Keratinocyte (primary cell): ENCODE results near the gene NUP205. TPM values are rescaled to one million over a fixed set of nuclear protein-coding genes. Genes with fewer than 3 reads are reported as not detected.

Experiments used
- DNase-seq: peaks from one replicate; pipeline ENCODE4 v3.0.0-alpha.2; 2011; ENCODE audit warnings: low read depth, missing footprints, low spot score
- FAIRE-seq: peaks from 2 replicates; lab custom pipeline; 2011; peaks lifted over from hg19 to GRCh38; lab: Jason Lieb, UNC
- H2AFZ ChIP-seq: 2 replicates; pipeline ENCODE4 v1.6.0; 2012; ENCODE audit warnings: low read length, control low read depth, inconsistent platforms; ENCODE audit not compliant: control insufficient read depth
- H3K27ac ChIP-seq: 2 replicates; pipeline ENCODE4 v1.5.1; 2011; ENCODE audit warnings: low read length; ENCODE audit not compliant: control insufficient read depth, insufficient read depth
- H3K27me3 ChIP-seq: 3 replicates; pipeline ENCODE4 v1.6.0; 2011; ENCODE audit warnings: low read length; ENCODE audit not compliant: control insufficient read depth, insufficient read depth; ENCODE audit errors: extremely low read depth
- H3K36me3 ChIP-seq, 2 experiments: 2 replicates in 1 of 2; 3 replicates in 1 of 2; pipeline ENCODE4 v1.5.1; 2011; ENCODE audit warnings: low read length in 2 of 2, mild to moderate bottlenecking in 1 of 2; ENCODE audit not compliant: control insufficient read depth in 2 of 2, insufficient read depth in 2 of 2; ENCODE audit errors: extremely low read depth in 1 of 2
- H3K4me1 ChIP-seq: 3 replicates; pipeline ENCODE4 v1.5.1; 2011; ENCODE audit warnings: low read length; ENCODE audit not compliant: control insufficient read depth, insufficient read depth; ENCODE audit errors: extremely low read depth
- H3K4me2 ChIP-seq: 3 replicates; pipeline ENCODE4 v1.6.0; 2011; ENCODE audit warnings: low read depth, low read length; ENCODE audit not compliant: control insufficient read depth, insufficient read depth; ENCODE audit errors: extremely low read depth
- H3K4me3 ChIP-seq, 3 experiments: fragments of 200-600 bp in 1 of 3; sonication (generic) in 1 of 3; 2 replicates in 2 of 3; 3 replicates in 1 of 3; pipeline ENCODE4 v1.5.1; 2011 to 2016; ENCODE audit warnings: low read length in 3 of 3, mild to moderate bottlenecking in 3 of 3, control low read depth in 2 of 3, inconsistent platforms in 1 of 3, low read depth in 1 of 3, mixed read lengths in 1 of 3, mixed run types in 1 of 3, moderate library complexity in 1 of 3; ENCODE audit not compliant: control insufficient read depth in 2 of 3, insufficient read depth in 2 of 3; ENCODE audit errors: extremely low read depth in 1 of 3
- H3K79me2 ChIP-seq: 2 replicates; pipeline ENCODE4 v1.6.0; 2012; ENCODE audit warnings: low read length; ENCODE audit not compliant: control insufficient read depth, insufficient read depth
- H3K9ac ChIP-seq: 3 replicates; pipeline ENCODE4 v1.6.0; 2011; ENCODE audit warnings: low read length; ENCODE audit not compliant: control insufficient read depth, insufficient read depth; ENCODE audit errors: extremely low read depth
- H3K9me1 ChIP-seq: 3 replicates; pipeline ENCODE4 v1.6.0; 2011; ENCODE audit warnings: low read length; ENCODE audit not compliant: control insufficient read depth, insufficient read depth; ENCODE audit errors: extremely low read depth
- H3K9me3 ChIP-seq: 2 replicates; pipeline ENCODE4 v1.5.1; 2012; ENCODE audit warnings: low read depth, low read length; ENCODE audit not compliant: control insufficient read depth
- H4K20me1 ChIP-seq: 3 replicates; pipeline ENCODE4 v1.6.0; 2011; ENCODE audit warnings: low read length; ENCODE audit not compliant: control insufficient read depth, insufficient read depth; ENCODE audit errors: extremely low read depth
- CTCF ChIP-seq, 3 experiments: IDR thresholded peaks in 1 of 3; conservative IDR thresholded peaks in 1 of 3; optimal IDR thresholded peaks in 1 of 3; 2 replicates in 2 of 3; 3 replicates in 1 of 3; pipeline versions ENCODE3 to v1.5.1; 2011; ENCODE audit warnings: low read length in 3 of 3, mild to moderate bottlenecking in 3 of 3, moderate library complexity in 2 of 3, control low read depth in 1 of 3, inconsistent platforms in 1 of 3; ENCODE audit not compliant: insufficient read depth in 2 of 3; ENCODE audit errors: extremely low read depth in 1 of 3
- EZH2 ChIP-seq: IDR thresholded peaks from one replicate; pipeline ENCODE4 v1.6.1; 2012; ENCODE audit warnings: inconsistent platforms, mild to moderate bottlenecking, low read length, moderate library complexity
- dilution Hi-C: fragments of 300-500 bp; cut with MboI; formaldehyde crosslinking; loops from one replicate; pipeline ENCODE4 v1.7.0; 2020; ENCODE audit warnings: low sequenced_read_pairs; ENCODE audit not compliant: extremely low pct_ligation_motif_present
- polyA plus RNA-seq, 5 experiments: library from polyadenylated mRNA; depleted of rRNA in 3 of 5; stranded (reverse) in 3 of 5; stranded (forward) in 1 of 5; unstranded in 1 of 5; fragments of >200 nt; gene quantifications; 1 replicate in 1 of 5; 2 replicates in 3 of 5; 3 replicates in 1 of 5; pipeline versions ENCODE4 v1.2.1 to v1.2.3, GENCODE V29; 2011 to 2012; ENCODE audit warnings: missing spikeins in 2 of 5, low read depth in 1 of 5, low replicate concordance in 1 of 5

Gene NUP205
- polyA plus RNA-seq, 1 donor (not counting 4 experiments of a cell fraction or from before 2014, with no cell fraction given): 74.6 TPM

GRCh38 chr7:135684136-135684535 is 126.4 kb downstream of the NUP205 start:
- H2AFZ ChIP-seq: no peak overlapping the region
- DNase-seq (no peak), FAIRE-seq (peak; percentile 81)
- no peak for TF ChIP-seq CTCF (optimal IDR thresholded peaks at IDR 0.05 in 1 of 3, IDR thresholded peaks at IDR 0.05 in 1 of 3, conservative IDR thresholded peaks at IDR 0.05 in 1 of 3; ENCODE audit: extremely low read depth in 1 of 3, insufficient read depth in 2 of 3, low read length in 3 of 3)
- TF ChIP-seq EZH2: no peak
- no peaks in the 10 kb centered on the region for H3K27me3 ChIP-seq
- peaks cover 1% of the 10 kb centered on the region for H3K79me2 ChIP-seq
- H3K4me3 ChIP-seq: peak overlapping the region in 2 of 3 experiments; percentile 7 to 16
- peaks cover 35% of the 10 kb centered on the region for H3K4me1 ChIP-seq
- no peak overlapping the region for H3K27ac ChIP-seq
- H3K9me1 ChIP-seq: no peaks in the 10 kb centered on the region
- H4K20me1 ChIP-seq: no peaks in the 10 kb centered on the region
- no peak overlapping the region for H3K9ac ChIP-seq
- H3K36me3 ChIP-seq: peaks cover 6 to 7% of the 10 kb centered on the region in 2 experiments
- H3K9me3 ChIP-seq: no peaks in the 10 kb centered on the region
- dilution Hi-C loops: no loop called here
- H3K4me2 ChIP-seq: peak overlapping the region; percentile 61

GRCh38 chr7:135684699-135685098 is 127.0 kb downstream of the NUP205 start:
- H3K27ac ChIP-seq: no peak overlapping the region
- H3K4me1 ChIP-seq: peaks cover 29% of the 10 kb centered on the region
- no peak overlapping the region for H3K4me2 ChIP-seq
- H3K27me3 ChIP-seq: no peaks in the 10 kb centered on the region
- TF ChIP-seq CTCF (optimal IDR thresholded peaks at IDR 0.05 in 1 of 3, IDR thresholded peaks at IDR 0.05 in 1 of 3, conservative IDR thresholded peaks at IDR 0.05 in 1 of 3; ENCODE audit: extremely low read depth in 1 of 3, insufficient read depth in 2 of 3, low read length in 3 of 3) (no peak), EZH2 (no peak)
- no peak for FAIRE-seq
- dilution Hi-C loops: no loop called here
- H3K9me3 ChIP-seq: no peaks in the 10 kb centered on the region
- H4K20me1 ChIP-seq: no peaks in the 10 kb centered on the region
- H3K79me2 ChIP-seq: peaks cover 1% of the 10 kb centered on the region
- H3K9ac ChIP-seq: no peak overlapping the region
- no peak overlapping the region for H3K4me3 ChIP-seq
- no peak for DNase-seq
- peaks cover 6 to 7% of the 10 kb centered on the region in 2 experiments for H3K36me3 ChIP-seq
- no peak overlapping the region for H2AFZ ChIP-seq
- H3K9me1 ChIP-seq: no peaks in the 10 kb centered on the region
